ENCODE data around the gene TREM1.

DNA sequence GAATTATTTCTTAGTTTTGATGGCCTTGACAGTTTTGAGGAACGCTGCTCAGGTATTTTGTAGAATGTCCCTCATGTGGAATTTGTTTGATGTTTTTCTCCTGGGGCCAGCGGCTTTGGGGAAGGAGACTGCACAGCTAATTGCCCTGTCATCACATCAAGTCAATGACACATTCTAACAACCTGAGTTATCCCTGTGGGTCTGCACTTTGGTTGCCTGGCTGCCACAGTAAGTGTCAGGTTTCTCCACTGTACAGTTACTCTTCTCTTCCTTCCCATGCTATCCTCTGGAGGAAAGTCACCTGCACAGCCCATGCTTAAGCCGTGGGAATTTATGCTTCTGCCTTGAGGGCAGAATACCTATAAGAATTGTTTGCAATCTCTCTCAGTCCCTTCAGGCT is 59.7 kb downstream of the TREM1 start:
- TF ChIP-seq, protein P1, sequence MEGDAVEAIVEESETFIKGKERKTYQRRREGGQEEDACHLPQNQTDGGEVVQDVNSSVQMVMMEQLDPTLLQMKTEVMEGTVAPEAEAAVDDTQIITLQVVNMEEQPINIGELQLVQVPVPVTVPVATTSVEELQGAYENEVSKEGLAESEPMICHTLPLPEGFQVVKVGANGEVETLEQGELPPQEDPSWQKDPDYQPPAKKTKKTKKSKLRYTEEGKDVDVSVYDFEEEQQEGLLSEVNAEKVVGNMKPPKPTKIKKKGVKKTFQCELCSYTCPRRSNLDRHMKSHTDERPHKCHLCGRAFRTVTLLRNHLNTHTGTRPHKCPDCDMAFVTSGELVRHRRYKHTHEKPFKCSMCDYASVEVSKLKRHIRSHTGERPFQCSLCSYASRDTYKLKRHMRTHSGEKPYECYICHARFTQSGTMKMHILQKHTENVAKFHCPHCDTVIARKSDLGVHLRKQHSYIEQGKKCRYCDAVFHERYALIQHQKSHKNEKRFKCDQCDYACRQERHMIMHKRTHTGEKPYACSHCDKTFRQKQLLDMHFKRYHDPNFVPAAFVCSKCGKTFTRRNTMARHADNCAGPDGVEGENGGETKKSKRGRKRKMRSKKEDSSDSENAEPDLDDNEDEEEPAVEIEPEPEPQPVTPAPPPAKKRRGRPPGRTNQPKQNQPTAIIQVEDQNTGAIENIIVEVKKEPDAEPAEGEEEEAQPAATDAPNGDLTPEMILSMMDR (IDR thresholded peaks at IDR 0.05 in 4 of 5, conservative IDR thresholded peaks at IDR 0.05 in 1 of 5), result no peak
- no peak for TF ChIP-seq POLR2A (IDR thresholded peaks at IDR 0.05)
